GM19023 (cell line): ENCODE results near the gene PRR5L.

Source experiments
- ATAC-seq: cut with Tn5 transposase; IDR thresholded peaks from one replicate; pipeline ENCODE4 v1.9.1; 2021; ENCODE audit warnings: mild to moderate bottlenecking, moderate library complexity; ENCODE audit not compliant: unreplicated experiment

The PRR5L gene

GRCh38 chr11:36295926-36296325 is at the start of gene PRR5L:
PRR5L (plus strand) TSS chr11:36296288; CDS start chr11:36401122, 104,834 bp downstream.
- ATAC-seq = no peak

- ATAC-seq = no peak
Measured at GRCh38 chr11:36247493-36247892, 48.6 kb upstream of the PRR5L start.

GRCh38 chr11:36248436-36248835 is 47.7 kb upstream of the PRR5L start:
- no peak for ATAC-seq

GRCh38 chr11:36249246-36249645 is 46.8 kb upstream of the PRR5L start:
- ATAC-seq = no peak

GRCh38 chr11:36251823-36252222 is 44.3 kb upstream of the PRR5L start:
- no peak for ATAC-seq

- no peak for ATAC-seq
Measured at GRCh38 chr11:36253238-36253637, 42.9 kb upstream of the PRR5L start.

- ATAC-seq = no peak
Measured at GRCh38 chr11:36254713-36255112, 41.4 kb upstream of the PRR5L start.

- no peak for ATAC-seq
Measured at GRCh38 chr11:36257351-36257750, 38.7 kb upstream of the PRR5L start.

GRCh38 chr11:36258730-36259360 is 37.2 kb upstream of the PRR5L start:
- no peak for ATAC-seq

GRCh38 chr11:36261094-36261493 is 35.0 kb upstream of the PRR5L start:
- no peak for ATAC-seq

- ATAC-seq = no peak
Measured at GRCh38 chr11:36264011-36264972, 31.8 kb upstream of the PRR5L start.

- ATAC-seq = no peak
Measured at GRCh38 chr11:36264973-36265344, 31.1 kb upstream of the PRR5L start.

GRCh38 chr11:36265793-36266628 is 30.1 kb upstream of the PRR5L start:
- peak; percentile 69 for ATAC-seq

GRCh38 chr11:36266767-36267166 is 29.3 kb upstream of the PRR5L start:
- ATAC-seq = no peak

GRCh38 chr11:36268337-36268985 is 27.6 kb upstream of the PRR5L start:
- no peak for ATAC-seq

GRCh38 chr11:36270701-36271100 is 25.4 kb upstream of the PRR5L start:
- ATAC-seq = no peak

GRCh38 chr11:36271794-36272407 is 24.2 kb upstream of the PRR5L start:
- no peak for ATAC-seq

GRCh38 chr11:36273110-36273509 is 23.0 kb upstream of the PRR5L start:
- ATAC-seq = no peak

- ATAC-seq = no peak
Measured at GRCh38 chr11:36274414-36274813, 21.7 kb upstream of the PRR5L start.

GRCh38 chr11:36278531-36279282 is 17.4 kb upstream of the PRR5L start:
- ATAC-seq = no peak
